Activated CD4-positive, alpha-beta T cell treated with anti-CD3 and anti-CD28 coated beads, Interleukin-2, amount 50 U/mL, for 4 hours (primary cell): Measurements from ENCODE around the gene IRX3.

Source experiments
- DNase-seq, 2 experiments: peaks; one replicate each; pipeline ENCODE4 v3.0.0-alpha.2; 2020

Gene IRX3

DNA sequence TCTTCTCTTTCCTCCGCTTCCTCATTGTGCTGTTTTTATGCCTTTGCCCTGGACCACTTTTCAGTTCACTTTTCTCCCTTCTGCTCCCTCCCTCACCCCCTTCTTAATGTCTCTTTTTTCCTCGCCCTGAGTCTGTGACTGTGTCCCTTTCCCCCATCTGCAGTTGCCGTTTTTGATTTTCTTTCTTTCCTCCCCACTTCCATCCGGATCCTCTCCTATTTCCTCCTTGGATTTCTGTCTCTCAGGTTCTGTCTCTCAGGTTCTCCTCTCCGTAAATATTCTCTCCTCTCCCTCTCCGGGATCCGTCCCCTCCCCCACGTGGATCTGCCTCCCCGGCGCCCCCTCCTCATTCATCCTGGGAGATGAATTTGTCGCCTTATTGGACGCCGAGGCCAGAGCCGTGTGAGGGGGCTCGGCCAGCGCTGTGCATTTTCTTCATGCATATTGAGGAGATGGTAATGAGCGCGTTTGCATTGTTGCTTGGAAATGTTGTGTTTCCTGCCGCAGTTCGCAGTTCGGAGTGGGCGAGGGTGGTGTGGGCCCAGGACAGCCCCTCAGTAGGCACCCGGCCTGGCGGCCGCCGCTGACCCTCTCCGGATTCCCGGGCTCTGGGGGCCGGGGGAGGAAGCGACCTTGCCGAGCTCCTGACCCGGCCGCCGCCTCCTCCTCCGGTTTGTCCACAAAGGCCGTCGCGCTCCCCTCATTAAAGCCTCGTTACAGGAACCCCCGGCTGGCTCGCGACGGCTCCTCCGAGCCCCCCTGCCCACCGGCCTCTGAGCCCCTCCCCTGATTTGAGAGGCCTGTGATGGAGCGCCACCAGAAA, 4.5 kb upstream of the IRX3 start:
- no peak for DNase-seq

DNA sequence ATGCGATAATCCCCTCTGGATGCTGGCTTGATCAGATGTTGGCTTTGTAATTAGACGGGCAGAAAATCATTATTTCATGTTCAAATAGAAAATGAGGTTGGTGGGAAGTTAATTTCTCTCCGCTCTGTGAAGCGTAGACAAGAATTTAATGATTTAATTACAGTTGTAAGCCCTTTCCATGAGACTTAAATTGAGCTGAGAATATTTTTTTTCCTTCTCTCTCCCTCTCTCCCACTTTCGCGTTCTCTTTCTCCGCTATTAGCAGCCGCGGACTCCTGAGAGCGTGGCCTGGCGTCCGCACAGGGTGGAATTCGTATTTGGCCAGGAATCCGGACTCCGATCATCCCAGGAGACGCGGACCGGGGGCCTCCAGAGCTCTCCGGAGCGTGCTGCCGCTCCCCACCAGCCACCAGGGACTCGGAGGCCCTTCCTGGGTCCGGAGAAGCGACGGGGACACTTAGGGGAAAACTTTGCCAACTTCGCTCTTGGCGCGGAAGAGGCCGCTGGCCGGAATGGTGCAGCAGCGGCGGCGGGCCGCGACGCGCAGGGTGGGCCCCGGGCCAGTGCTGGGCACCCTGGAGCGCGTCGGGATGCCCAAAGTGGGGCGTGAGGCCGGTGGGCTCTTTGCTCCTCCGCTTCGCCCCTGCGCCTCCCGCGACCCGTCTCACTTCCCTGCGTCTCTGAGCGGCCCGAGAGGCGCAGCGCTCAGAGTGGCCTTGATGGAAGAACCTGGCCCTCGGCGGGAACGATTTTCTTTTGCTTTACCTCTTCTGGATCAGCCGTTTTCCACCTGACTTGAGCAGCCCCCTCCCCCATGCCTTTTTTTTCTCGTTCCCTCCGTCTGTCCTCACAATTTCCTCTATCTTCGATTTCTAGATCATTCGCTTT, 3.6 kb upstream of the IRX3 start:
- DNase-seq = no peak

DNA sequence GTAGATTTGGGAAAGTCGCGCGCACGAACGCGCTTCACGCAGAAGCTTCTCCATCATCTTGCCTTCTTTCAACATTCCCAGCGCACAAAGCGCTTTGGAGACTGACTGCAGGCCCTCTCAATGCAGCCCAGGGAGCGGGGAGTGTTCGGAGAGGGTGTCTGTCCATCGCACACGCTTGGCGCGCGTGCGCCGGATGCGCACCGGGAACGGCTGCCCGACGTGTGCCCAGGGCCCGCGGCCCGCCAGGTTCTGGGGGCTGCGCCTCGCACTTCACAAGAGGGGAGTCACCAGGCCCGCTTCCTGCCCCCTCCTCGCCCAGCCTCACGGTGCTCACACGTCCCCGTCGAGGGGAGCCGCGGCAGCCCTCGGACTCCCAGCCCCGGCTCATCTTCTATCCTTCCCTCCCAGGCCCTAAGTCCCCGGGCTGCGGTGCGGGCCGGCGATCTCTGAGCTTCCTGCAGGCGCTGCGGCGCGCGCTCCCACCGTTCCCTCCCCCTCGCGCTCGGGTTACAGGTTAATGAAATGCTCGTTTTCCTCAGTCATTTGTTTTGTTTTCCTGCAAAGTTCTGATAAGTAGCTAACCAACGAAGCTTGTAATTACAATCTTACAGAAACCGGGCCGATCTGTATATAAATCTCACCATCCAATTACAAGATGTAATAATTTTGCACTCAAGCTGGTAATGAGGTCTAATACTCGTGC, 2.8 kb upstream of the IRX3 start:
- no peak for DNase-seq

DNA sequence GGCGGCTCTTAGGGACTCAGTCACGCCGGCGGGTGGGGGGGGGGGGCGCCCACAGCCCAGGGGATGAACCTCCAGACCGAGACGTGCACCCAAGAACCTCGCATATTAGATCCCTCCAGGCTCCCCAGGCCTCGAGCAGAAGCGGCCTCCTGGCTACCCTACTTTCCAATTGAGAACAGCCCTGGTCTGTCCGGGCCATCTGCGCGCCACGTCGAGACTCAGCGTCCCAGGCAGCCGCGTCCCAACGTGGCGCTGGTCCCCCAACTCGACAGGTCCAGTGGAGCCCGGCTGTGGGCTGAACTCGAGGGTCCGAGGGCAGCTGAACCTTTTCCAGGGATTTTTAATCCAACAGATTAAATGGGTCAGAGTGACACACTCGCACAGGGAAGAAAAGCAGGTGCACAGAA, 2.3 kb upstream of the IRX3 start:
- no peak for DNase-seq

DNA sequence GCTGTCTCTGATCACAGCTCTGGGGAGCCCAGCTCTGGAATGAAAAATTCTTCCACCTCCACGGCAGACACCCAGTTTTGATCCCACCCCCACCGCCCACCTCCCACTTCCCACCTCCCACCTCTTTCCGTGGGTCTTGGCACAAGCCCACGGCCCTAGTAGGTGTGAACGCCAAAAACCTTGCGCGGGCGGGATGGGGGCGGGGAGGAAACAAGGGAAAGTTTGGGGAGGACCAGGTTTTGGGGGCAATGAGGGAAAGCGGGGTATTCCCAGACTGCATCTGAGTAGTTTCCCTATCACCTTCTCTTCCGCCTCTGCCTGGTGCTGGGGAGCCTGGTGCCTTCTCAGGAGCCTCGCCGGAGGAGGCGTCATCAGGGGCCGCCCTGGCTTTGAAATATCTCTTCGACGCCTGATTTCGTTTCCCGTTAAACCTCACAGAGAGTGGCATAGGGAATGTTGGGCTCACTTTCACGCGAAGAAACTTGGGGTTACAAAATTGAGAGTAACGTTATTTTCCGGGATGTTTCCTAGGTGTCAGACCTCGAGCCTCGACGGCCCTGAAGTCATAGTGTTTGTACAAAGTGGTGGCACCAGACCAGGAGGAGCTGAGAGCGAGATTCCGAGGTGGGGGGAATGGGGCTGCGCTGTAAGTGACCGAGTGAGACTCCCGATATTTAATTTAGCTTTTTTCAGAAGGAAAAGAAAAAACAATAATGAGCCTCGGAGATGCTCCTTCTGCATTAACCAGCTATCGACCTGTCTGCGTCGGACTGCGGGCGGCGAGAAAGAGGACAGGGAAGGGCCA, 1.6 kb upstream of the IRX3 start:
- DNase-seq = no peak

DNA sequence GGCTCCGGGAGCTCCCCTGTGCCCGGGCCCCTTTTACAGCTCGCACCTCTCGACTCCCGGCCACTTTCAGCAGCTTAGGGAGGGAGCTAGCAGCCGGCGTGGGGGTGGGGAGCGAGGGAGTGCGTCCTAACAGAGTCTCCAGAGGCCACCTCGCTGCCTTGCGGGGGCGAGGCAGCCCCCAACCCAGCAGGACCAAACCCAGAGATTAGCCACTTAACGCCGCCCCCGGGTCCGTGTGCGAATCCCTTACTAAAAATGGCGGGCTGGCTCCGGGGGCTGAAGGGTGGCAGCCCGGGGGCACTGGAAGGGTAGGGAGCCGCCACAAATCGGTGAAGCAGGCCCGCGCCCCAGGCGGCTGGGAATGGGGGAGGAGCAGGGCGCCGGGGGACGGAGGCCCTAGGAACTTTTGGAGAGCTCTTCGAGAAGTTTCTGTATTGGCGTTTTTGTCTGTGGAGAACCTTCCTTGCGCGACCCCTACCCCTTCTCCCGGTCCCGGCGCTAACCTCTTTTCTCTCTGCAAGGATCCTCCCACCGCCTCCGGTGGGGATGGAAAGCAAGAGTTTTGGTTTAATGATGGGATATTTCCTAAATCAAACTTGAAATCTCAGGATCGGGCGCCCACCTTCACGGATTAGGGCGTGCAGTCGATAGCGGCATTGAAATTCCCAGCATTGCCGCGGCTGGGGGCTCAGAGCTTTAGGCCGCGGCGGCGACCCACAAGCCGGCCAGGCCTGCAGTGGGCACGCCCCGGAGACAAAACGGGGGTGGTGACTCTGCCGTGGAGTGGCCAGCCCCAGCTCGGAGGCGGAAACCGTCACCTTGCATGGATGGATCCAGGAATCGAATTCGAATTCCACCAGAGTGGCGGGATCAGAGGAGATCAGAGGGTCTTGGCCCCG, 793 bp upstream of the IRX3 start:
- DNase-seq = no peak

DNA sequence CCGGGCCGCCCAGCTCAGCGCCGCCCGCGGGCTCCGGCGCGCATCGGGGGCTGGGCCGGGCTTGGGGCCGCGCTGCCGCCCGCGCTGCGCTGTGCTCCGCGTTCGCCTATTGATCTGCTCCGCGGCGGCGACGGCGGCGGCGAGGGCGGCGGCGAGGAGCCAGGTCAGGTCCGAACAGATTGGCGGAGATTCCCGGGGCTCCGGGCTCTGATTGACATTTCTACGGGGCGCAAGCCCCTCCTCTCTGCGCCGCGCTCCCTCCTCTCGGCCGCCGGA, 559 bp downstream of the IRX3 start:
- DNase-seq = no peak

DNA sequence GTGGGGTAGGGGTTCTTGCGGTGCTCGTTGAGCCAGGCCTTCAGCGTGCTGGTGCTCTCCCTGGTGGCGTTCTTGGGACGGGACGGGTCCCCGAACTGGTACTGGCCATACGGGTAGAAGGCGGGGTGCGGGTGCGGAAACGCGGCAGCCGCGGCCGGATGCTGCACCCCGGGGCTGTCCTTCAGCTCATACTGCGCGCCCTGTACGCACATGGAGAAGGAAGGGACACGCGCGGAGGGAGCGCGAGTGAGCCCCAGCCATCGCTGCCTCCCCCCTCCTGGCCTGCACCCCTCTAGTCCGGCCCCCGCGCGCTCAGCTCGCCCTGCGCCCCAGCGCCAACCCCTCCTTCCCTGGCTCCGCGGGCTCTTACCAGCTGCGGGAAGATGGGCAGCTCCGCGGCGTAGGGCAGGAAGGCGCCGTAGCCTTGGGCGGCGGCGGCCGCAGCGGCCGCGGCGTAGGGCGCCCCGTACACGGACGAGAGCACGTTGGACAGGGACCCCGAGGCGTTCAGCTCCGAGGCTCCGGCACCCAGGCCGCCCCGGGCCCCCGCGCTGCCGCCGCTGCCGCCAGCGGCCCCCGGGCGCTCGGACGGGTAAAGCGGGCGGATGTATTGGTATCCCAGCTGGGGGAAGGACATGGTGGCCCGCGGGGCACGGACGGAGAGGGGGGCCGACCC, 1.0 kb downstream of the IRX3 start:
- DNase-seq = no peak

DNA sequence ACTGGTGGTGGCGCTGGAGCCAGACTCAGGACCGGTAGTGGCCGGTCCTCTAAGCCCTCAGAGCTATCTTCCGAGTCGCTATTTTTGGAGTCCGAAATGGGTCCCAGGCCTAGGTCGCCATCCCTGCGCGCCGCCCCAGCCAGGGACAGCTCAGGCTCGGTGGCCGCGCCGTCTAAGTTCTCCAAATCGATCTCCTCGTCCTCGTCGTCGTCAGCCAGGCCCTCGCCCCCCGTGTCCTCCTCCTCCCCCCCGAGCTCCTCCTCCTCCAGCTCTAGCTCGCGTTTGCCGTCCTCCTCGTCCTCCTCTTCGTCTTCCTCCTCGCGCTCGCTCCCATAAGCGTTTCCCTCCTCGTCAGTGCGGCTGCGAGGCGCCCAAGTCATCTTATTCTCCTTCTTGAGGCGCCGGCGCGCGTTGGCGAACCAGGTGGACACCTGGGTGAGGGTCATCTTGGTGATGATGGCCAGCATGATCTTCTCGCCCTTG, 1.6 kb downstream of the IRX3 start:
- no peak for DNase-seq

DNA sequence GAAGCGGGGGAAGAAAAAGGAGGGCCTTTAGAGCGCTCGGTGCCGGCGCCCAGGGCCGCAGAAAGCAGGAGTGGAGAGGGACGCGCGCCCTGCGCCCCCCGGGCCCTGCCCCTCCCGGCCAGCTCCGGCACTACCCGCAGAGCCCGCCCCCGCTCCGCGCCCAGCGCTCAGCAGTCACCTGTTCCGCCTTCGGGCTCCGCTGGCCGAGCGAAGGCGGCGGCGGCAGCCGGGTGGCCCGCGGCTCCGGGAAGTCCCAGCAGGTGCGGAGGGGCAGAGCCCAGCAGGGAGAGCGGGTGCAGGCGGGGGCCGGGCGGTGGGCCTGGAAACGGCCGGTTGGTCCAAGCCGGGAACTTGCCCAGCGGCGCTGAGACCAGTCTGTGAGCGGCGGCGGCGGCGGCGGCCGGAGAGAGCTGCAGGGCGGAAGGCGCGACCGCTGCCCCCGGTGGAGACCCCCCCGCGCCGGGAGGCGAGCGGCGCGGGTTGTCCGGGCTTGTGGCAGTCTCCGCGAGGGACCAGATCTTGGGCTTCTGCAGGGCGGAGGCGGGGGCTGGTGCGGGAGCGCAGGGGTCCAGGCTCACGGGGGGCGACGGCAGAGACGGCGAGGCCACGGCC, 2.2 kb downstream of the IRX3 start:
- no peak for DNase-seq

DNA sequence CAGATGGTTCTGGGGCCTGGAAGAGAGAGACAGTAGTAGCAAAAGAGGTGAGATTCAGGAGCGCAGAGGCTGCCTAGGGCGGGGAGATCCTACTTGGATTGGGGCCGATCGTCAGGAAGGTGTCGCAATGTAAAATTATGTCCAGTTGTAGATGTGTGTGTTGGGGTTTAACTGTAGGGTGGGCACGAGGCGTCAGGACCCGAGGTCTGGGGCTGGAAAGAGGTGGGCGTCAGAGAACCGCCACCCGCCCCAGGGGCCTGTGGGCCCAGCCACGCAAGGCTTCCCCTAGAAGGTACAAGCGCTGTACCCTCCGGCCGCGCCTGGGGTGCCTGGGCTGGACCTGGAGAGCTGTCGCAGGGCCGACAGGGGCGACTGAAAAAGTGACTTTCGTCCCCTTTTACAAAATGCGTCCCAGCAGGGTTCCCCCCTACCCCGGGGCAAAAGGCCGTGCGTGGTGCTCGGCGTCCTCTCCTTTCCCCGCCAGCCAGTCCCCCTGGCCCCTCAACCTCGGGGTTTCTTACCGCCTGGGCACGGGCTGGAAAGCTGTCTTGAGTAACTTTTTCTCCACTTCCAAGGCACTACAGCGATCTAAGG, 2.8 kb downstream of the IRX3 start:
- DNase-seq = no peak

DNA sequence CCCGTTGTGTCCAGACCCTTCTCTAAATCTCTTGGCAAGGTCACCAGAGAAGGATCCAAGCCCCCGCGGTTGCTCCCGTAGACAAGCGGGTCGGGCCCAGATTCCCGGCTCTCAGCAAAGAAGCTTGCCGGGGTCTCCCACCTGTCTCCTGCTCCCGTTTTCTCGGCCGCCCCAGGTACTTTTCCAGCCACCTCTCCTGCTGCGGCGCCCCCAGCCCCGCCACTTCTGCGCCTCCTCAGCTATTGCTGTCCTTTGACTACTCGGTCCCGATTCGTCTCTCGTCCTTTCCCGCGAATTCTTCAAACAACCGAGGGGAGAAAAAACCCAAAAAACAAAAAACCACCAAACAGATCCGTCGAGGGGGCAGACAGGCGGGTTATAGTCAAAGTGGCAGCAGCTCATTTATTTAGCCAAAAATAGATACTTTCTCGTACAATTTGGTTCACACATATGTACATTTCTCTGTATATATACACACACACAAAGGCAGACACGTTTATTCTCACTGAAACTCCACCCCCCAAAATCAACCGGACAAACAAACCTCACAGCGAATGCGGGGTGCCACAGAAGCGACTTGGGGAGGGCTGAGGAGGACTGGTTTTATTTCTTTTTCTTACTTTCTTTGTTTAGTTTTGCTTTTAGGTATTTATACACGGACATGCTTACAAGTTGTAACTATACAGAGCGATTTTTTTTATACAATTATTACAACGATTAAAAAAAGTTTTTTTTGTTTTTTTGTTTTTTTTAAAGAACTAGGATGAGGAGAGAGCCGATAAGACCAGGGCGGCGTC, 3.5 kb downstream of the IRX3 start:
- DNase-seq = no peak

DNA sequence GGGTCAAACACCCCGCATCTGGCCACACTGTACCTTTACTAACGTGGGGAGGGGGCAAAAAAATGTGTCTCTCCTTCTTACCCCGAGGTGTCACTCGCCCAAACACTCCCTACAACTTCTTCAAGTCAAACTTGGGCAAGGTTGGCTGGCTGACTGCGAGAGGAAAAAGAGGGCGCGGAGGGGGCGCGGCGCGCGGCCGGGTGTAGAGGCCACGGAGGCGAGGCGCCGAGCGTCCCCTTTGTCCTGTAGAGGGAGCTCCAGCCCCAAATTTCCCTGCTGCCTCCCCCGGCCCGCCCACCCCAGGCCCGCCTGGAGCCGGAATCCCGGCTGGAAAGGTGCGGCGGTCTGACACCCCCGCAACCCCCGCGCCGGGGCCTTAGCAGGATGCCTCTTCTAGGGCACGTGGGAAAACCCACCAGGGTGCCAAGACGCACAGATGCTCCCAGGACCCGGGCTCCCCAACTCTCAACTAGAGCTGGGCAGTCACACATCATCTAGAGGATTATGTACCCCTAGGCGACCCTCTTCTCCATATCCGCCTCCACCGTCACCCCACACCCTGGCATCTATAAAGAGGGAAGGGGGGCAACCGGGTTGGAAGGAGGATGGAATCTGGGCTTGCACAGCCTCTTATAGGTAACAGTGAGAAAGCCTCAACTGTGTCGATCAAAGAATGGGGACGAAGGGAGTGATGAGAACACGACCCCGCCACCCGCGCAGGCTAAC, 4.2 kb downstream of the IRX3 start:
- no peak for DNase-seq

DNA sequence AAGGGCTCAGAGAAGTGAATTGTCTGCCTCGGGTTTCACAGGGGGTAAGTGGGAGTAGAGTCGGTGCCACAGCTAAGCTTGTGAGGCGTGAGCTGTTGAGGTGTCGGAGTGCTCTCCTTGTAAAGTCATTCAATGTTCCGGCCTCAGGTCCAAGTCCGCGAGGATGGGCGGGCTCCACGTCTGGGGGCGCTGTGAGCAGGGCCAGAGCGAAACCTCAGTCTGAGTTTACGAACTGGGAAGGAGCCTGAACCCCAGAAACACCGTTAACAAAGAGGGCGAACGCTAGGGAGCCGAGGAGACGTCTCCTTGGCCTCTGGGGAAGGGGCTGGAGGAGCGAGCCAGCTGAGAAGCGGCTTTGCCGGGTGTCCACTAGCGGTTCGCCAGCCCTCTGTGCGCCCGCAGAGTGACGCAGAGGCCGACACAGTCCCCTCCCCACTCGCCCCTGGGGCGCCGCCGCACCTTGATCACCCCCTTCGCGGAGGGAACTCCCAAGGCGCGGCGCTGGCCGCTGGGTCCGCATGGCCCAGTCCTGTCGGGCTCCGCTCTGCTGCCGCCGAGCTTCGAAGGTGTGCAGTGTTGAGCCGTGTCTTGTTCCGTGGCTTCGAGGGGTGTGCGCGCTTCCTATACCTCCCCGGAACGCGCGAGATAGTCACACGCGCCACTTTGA, 4.9 kb downstream of the IRX3 start:
- DNase-seq = no peak

DNA sequence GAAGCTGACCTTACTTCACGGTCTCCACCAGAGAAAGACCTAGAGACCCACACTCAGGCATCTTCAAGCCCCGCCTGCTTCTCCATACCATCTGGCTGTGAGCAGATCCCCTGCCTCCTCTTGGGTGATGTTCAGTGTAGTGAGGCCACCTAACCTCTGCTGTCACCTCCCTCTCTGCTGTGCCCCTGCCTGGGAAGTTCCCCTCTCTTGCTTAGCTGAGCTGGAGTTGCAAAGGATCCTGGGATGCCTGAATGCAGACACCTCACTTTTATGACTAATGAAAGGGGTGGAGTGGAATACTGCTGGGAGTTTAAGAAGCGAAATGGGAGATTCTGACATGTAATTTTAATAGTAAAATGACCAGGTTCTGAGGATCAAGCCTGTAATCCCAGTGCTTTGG, 5.8 kb downstream of the IRX3 start:
- DNase-seq = no peak

DNA sequence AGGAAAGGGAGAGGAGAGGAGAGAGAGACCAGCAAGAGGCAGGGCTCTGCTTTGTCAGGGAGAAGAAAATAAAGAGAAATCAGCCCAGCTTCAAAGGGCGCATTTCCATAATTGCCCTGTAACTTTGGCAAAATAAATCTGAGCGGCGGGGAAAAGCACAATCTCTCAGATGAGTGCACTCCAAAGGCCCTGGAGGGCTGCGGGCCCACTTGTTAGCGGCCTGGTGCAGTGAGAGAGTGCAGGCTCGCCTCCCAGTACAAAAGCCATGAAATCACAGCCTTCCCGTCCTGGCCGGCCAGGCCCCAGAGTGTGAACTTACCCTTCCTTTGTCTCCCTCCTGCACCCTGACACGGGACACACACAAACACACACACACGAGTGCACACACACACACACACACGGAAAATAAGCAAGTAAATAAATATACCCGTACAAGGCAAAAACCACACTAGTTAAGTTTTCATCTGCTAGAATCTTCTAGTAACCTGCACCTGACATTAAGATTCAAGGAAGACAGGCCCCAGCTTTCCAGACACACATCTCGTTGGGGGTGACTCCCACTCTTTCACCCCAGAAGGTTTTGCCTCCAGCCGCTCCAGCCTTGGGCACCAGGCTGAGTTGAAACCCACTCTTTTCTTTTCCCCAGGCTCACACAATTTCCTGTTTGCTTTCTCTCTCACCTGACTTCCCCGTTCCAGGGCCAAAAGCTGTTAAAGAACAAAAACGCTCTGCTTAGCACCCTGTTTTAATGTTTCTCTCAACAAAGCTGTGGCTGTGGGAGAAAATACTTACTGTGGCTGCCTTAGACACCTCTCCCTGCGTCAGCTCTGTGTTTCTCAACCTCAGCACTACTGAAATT, 8.5 kb downstream of the IRX3 start:
- no peak for DNase-seq

DNA sequence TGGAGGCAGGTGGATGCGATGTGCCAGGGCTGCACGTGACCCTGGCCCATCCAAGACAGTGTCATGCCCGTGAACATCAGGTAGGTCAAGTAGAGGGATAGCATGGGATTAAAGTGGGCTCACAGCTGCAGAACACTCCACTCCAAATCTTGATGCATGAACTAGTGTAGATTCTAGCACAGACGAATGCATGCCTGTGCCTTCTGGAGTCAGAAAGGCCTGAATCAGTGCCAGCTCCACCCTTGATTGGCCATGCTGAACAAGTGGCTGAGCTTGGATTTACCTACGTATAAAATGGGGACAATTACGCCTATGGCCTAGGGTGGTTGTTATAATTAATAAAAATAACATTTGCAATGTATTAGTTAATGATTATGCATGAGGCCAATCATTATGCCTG, 10.6 kb downstream of the IRX3 start:
- no peak for DNase-seq
